ENCODE data around the gene TMEM143.
"Not testable (repeated sequence)": the region's sequence is repeated elsewhere in the genome, so short reads cannot be mapped to it uniquely, and the experiment has no call there.

The TMEM143 gene

DNA sequence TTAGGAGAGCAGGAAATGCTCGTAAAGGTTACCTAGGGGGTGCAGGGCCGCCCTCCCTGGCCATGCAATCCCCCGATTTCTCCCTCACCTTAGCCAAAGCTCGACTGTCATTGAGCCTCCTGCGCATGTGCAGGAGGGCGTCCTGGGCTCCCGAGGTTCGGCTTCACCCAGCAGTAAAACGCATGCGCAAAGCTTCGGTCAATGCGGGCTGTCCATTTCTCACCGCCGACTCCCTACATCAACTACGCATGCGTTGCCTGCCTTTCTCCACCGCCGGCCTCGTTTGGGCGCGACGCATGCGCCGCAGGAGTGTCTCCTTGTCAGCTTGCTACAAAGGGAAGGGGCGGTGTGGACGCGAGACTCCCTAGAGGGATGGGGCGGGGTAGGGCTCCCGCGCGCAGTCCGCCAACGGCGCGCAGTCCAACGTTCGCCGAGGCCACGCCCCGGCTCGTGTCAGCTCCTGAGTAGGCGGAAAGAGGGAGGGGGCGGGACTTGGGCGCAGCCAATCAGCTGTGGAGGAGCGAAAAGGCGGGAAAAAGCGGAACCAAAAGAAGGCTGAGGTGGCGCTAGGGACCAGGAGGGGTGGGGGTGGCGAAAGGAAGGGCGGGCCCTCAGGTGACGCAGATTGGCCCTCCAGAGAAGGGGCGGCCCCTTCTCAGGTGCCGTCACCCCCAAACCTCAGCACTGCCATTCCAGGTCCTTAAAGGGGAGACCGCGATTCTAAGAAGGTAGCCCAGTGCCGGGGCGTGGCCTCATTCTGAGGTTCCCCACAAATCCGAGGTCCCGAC, at the start of gene TMEM143, which contains the start of gene SYNGR4:
Gene TMEM143 (minus strand): TSS at position 131 of the 788 bp plus-strand sequence. CDS start 20 bp downstream, at position 111.
Gene SYNGR4 (plus strand): TSS at position 558 of the 788 bp plus-strand sequence. CDS start 1,476 bp downstream, outside the sequence.
- peak; percentile 100 for DNase-seq

DNA sequence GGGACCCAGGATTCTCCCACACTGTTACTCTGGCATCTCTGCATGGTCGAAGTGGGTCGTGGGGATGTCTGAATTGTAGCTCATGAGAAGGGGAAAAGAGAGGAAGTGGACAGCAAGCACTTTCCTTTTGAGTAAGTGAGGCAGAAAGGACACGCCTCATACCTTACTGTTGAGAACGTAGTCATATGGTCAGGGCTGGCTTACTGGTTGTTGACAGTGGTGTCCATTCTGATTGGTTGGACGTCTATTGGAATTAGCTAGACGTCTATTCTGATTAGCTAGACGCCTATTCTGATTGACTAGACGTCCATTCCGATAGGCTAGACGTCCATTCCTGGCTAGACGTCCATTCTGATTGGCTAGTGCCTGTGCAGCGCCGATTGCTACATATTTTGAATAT, 42.1 kb upstream of the TMEM143 start:
- no peak for DNase-seq

DNA sequence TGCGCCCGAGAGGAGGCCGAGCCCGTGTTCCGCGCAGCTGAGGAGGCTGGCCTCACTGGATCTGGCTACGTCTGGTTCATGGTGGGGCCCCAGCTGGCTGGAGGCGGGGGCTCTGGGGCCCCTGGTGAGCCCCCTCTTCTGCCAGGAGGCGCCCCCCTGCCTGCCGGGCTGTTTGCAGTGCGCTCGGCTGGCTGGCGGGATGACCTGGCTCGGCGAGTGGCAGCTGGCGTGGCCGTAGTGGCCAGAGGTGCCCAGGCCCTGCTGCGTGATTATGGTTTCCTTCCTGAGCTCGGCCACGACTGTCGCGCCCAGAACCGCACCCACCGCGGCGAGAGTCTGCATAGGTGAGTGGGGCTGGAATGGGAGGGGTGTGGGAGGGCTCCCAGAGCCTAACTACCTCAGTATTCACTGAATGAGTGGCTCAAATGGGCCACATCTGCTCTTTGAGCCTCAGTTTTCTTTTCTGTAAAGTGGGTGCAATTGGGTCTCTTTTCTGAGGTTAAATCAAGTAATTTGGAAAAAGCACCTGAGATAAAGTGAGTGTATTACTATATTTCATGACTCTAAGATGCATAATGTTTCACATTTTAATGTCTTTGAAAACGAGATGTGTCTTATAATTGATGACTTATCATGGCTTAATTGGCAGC, 41.4 kb upstream of the TMEM143 start:
- DNase-seq: no peak

DNA sequence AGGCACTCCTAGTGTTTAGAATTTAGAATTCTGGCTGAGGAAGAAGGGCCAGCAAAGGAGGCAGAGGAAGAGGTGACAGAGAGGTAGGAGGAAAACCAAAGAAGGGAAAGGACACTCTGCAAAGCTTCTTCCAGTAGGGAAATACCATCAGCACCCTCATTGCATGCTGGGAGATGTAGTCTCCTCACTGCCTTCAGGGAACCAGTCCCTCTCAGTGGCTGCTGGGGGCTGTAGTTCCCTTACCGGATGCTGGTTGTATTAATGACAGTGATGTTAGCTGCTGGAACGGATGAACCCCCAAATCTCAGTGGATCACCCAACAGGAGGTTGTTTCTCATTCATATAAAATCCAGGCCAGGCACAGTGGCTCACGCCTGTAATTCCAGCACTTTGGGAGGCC, 39.9 kb upstream of the TMEM143 start:
- peak; percentile 64 for DNase-seq

DNA sequence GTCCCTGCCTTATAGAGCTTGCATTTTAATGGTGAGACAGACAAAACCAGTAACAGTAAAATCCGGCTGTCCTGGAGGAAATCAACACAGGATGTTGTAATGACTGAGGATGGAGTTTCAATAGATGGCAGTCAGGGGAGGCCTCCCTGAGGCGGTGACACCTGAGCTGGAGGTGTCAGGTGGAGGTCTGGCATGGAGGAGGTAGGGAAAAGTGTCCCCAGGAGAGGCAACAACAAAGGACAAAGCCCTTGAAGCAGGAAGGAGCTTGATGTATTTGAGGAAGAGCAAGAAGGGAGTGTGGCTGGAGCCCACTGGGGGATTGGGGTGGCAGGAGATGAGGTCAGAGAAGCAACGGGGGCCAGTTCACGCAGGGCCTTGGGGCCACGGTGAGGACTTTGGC, 37.5 kb upstream of the TMEM143 start:
- no peak for DNase-seq

DNA sequence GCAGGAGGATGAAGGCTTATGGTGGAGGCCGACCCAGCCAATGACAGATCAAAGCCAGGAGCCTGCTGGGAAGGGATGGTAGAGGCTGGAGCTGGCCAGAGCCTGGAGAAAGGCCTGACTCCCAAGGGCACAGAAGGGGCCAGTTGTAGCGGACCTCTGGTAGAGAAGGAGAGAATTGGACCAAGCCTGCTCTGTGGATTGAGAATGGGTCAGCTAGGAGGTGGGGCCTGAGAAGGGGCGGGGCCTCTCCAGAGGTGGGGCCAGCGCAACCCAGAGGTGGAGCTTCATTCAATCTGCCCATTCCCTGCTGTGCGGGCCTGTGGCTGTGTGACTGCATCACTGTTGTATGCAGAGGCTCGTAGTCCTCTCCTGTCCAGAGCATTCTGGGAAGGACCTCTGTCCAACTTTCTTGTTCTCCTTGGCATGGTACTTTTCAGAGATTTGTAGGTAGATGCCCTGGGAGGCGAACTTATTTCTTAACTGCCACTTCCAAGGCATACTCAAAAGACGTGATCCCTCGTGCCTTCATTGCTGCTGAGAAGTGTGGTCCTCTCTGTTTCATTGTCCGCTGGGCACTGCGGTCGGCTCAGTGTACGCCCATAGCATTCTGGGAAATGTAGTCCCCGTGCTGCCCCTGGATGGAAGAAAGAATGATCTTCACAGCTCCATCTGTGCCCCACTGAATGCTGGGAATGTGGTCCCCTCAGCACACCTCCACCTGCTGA, 36.4 kb upstream of the TMEM143 start:
- peak; percentile 39 for DNase-seq

DNA sequence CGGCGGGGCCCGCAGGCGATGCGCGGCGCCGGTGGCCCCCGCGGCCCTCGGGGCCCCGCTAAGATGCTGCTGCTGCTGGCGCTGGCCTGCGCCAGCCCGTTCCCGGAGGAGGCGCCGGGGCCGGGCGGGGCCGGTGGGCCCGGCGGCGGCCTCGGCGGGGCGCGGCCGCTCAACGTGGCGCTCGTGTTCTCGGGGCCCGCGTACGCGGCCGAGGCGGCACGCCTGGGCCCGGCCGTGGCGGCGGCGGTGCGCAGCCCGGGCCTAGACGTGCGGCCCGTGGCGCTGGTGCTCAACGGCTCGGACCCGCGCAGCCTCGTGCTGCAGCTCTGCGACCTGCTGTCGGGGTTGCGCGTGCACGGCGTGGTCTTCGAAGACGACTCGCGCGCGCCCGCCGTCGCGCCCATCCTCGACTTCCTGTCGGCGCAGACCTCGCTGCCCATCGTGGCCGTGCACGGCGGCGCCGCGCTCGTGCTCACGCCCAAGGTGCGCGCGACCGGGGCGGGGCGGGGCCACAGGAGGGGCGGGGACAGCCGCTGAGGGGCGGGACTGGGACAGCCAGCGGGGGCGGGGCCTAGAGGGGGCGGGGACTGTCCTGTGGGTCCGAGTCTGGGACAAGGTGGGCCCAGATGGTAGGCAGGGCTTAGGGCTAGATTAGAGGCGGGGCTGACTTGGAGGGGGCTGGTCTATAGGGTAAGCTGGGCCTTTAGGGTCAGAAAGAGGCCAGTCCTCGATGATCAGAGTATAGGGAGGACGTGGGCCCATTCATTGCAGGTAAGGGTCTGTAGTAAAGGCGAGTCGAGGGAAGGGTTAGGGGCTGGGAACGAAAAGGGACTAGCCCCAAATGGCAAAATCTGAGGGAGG, 34.9 kb upstream of the TMEM143 start:
- peak; percentile 86 for DNase-seq

DNA sequence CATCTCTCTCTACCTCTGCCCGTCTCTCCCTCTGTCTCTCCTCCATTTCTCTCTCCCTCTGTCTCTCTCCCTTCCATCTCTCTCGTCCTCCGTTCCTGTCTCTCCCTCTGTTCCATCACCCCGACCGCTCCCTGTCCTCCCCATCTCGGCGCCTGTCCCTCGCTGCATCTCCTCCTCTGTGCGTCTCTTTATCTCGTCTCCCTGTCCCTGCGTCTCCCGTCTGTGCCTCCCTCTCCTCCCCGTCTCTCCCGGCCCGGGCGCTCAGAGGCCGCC, 34.3 kb upstream of the TMEM143 start:
- DNase-seq: no peak

DNA sequence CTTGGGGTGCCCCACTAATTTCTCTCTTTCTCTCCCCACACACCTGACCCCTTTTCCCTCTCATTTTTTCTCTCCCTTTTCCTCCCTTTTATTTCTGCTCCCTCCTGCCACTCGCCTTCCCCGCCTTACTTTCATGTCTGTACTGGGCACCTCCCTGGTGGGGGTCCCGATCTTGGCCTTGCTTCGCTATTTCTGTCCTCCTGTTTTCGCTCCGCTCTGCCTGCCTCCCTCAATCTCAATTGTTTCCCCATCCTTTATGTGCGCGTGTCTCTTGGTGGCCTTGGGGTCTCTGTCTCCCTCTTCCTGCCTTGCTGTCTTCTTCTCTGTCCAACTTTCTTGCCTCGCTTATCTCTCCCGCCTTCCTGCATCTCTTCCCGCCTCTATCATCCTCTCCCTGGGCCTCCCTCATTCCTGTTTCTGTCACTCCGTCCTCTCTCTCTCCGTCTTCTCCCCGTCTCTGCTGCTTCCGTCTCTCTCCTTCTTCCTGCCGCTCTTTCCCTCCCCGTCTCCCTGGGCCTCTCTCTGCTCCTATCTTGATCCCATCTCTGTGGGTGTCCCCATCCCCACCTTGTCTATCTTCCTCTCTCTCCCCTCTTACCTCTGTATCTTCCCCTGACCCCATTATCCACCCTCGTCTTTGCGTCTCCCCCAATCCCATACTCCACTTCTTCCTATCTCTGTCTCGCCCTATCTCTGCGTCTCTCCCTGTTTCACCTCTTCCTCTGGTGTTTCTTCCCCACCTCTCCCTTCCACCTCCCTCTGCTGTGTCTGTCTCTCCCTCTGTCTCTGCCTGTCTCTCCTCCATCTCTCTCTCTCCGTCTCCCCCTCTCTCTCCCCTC, 33.7 kb upstream of the TMEM143 start:
- no peak for DNase-seq

DNA sequence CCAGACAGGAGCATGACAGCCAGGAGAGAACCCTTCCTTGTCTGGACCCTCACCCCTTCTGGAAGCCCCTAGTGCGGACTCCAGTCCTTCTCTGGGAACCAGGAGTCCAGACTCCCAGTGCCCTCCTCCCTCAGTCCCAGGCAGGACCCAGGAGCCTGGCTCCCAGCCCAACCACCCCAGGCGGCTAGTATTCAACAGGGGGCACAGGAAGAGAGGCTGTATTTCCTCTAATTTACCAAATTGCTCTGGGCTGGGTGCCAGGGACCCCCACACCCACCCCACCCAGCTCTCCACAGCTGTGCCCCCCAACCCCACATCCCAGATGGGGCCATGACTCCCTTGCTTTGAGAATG, 33.1 kb upstream of the TMEM143 start:
- DNase-seq: no peak

DNA sequence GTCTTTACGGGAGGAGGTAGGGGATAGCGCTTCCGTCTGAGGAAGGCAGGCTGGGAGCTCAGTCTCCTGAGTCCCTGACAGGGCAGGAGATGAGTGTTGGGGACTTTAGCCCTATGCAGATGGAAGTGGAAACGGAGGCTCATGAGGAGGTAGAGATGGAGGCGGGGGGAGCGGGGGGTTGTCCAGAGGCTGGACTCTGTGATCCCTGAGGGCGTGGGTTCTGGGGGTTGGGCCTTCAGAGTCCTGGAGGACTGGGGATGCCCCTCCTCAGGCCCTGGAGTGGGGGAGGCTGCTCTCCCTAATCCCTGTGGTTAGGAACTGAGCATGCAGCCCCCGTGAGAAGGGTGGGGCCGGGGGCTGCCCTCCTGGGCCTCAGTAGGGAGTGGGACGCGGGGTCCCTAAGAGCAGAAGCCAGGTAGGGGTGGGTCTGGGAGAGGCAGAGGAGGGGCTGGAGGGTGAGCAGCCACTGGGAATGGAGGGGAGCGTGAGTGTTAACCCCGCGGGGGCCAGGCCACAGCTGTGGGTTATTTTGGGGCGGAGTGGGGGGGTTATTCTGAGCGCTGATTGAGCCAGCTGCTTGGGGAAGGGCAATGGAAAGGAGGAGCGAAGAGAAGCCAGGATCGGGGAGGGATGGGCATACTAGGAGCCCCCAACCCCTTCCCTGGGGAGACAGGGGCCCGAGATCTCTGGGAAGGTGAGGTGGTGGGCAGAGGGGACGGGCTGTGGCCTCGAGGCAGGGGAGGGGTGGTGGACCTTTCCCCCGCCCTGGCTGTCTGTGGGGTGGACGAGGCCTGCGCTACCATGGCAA, 32.5 kb upstream of the TMEM143 start:
- no peak for DNase-seq

DNA sequence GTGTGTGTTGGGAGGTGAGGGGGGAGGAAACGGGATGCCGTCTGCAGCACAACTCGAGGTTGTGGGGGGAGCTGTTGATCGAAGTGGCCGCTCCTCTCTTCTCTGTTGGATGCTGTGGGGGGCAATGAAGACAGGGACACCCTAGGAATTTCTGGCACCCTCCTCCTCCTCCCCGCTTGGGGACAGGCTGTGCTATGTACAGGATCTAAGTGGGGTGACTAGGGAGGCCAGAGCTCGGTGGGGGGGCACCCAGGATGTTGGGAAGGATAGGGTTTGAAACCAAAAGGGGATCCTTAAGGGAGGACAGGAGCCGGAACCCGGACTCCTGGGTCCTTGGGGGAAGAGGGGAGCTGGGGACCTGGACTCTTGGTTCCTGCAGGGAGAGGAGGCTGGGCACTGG, 31.8 kb upstream of the TMEM143 start:
- no peak for DNase-seq

DNA sequence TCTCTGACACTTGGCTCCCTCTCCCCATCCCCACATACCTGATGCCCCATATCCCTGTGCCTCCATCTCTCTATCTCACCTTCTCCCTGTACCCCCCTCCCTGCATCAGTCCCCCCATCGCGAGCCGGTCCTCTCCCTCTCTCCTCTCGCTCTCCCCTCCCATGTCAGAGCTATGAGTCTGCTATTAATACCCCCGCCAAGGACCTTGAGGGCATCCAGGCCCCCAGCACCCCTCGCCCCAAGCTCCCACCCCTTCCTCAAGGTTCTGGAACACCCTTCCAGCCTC, 31.4 kb upstream of the TMEM143 start:
- DNase-seq: no peak

DNA sequence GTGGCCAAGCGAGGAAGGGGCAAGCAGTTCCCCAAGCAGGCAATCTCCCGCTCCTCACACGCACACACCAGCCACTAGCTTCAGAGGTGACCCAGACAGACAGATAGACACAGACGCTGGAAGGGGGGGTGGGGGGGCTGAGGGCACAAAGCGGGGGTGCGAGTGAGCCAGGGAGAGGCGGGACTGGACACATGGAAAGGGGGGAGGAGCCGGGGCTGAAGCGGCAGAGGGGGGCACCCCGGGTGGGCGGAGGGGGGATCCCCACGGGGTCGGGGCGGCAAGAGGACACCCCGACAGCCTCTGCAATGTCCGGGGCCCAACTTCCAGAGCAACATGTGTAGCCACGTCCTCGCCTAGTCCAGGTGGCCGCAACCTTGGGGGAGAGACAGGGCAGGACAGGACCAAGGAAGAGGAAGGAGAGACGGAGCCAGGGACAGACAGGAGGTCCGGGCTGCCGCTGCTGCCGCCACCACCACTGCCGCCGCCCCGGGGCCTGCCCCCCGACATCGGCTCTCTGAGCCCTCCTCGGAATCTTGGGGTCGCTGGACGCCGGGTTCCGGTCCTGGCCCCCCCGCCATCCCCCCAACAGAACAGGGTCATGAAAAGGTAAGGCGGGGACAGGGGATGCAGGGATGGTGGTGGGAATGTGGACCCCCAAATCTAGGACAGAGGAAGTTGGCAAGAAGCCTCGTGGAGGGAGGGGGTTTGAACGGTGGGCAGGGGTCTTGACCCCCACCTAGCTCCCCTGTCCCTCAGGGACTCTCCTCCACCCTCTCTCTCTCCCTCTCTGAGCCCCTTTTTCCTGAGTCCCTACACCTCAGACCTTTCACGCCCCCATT, 30.8 kb upstream of the TMEM143 start:
- no peak for DNase-seq

DNA sequence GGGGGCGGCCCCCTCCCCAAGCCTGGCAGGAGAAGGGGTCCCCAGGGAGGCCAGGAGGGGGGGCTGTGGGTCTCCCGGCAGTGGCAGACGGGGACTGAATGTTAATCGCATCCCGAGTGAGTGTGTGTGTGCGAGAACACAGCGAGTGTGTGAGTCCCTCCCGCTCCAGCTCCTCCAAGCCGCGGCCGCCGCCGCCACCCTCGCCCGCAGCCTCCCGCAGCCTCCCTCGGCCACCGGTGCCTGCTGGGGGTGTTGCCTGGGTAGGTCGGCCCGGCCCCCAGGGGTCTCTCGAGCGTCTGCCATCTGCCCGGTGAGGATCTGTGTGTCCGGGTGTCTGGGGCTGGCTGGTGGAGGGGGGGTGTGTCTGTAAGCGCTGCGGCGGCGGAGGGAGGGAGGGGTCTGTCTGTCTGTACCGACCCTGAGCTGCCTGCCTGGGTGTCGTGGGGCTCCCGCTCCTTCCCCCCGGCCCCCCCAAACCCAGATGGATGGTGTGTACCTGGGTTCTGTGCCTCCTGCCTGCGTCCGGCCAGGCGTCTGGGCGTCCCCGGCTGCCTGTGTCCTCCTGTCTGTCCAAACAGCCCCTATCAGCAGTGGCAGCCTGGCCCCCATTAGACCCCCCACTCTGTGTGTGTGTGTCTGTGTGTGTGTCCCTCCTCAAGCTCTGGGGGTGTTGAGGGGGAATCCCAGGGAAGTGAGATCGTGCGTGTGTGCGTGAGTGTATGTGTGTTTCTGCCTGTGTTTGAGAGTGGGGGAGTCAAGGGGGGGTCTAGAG, 30.0 kb upstream of the TMEM143 start, which contains the start of gene GRIN2D:
Gene GRIN2D (plus strand): TSS at position 110 of the 772 bp plus-strand sequence. CDS start 4,725 bp downstream, outside the sequence.
- peak; percentile 29 for DNase-seq

DNA sequence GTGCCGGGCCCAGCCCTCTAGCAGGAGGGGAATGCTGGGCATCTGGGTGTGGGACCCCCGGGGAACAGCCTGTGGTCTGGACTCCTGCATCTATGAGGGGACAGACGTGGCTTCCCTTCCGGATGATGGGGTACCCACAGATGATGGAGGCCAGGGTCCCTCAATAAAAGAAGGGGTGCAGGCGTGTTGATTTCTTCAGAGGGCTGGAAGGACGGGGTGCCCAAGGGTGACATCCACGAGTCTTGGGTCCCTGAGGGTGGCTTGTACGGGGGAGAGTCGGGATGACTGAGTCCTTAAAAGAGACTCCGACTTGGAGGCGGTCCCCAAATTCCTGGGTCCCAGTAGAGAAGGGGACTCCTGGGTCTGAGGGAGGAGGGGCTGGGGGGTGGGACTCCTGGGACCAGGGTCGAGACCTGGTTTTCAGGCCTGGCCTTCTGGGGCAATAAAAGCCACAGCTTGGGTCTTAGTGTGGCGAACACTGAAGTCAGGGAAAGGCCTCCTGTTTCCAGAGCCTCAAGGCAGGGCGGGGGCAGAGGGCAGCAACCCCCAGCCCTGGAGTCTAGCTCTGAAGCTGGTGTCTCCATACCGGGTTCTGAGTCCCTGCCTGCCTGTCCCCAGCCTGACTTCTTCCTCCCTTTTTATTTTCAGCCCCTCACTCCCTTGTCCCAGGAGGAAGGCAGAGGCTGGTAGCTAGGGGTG, 29.3 kb upstream of the TMEM143 start:
- no peak for DNase-seq

DNA sequence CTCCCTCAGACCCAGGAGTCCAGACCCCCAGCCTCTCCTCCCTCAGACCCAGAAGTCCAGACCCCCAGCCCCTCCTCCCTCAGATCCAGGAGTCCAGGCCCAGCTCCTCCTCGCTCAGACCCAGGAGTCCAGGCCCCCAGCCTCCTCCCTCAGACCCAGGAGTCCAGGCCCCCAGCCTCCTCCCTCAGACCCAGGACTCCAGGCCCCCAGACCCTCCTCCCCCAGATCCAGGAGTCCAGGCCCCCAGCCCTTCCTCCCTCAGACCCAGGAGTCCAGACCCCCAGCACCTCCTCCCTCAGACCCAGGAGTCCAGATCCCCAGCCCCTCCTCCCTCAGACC, 28.2 kb upstream of the TMEM143 start:
- not testable (repeated sequence) for DNase-seq

DNA sequence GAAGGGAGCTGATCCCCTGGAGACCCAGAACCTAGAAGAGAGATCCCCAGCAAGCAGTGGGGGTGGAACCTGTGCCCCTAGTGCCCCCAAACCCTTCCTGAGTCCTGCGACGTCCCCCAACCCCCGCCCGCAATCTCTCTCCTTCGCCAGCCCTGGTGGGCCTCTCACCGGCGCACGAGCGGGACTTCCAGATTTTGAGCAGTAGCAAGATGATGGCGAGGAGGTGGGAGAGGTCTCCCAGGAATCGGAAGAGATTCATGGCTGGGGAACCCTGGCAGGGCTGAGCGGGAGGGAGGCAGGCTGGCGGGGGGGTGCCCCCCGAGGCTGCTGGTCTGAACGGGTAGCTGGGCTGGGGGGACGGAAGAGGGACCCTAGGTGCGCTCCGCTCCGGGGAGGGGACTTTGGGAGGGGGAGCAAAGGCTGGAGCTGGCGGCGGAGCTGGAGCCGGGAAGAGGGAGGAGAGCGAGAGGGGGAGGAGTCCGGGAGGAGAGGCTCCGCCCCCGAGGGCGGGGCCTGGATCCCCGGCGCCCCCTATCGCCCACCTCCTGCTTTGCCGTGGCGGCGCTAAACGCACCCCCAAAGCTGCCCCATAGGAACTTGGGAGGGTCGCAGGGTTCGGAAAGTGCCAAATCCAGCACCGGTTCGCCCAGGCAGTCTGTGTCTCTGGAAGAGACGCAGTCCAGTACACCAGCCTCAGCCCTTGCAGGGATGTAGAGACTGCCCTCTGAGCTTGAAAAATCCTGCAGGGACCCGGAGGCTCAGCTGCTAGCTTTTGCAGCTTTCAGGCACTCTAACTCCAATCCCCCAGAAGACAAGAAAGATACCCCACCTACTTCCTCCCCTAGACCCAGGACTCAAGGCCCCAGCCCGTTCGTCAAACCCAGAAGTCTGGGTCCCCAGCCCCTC, 27.6 kb upstream of the TMEM143 start, which contains the start of gene KDELR1:
Gene KDELR1 (minus strand): TSS at position 452 of the 906 bp plus-strand sequence. CDS start 193 bp downstream, at position 259.
- peak; percentile 61 for DNase-seq

Data from CD4-positive, alpha-beta T cell treated with Interferon gamma for 1 hour (primary cell).